GM11168 (cell line): ENCODE results near the gene PIGU.
"Not testable (repeated sequence)": the region's sequence is repeated elsewhere in the genome, so short reads cannot be mapped to it uniquely, and the experiment has no call there.

ENCODE experiments used
- in situ Hi-C: fragments of 300-500 bp; cut with MboI; formaldehyde crosslinking; loops from one replicate; pipeline ENCODE4 v1.12.0; 2022; ENCODE audit warnings: low sequenced_read_pairs; ENCODE audit not compliant: unreplicated experiment

Gene PIGU

DNA sequence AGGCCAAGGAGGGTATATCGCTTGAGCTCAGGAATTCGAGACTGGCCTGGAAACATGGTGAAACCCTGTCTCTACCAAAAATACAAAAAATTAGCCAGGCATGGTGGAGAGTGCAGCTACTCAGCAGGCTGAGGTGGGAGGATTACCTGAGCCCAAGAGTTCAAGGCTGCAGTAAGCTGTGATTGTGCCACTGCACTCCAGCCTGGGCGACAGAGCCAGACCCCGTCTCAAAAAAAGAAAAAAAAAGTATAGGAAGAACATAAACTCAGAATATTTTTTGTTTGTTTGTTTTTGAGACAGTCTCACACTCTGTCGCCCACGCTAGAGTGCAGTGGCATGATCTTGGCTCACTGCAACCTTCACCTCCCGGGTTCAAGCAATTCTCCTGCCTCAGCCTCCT is 12.1 kb downstream of the PIGU start:
- in situ Hi-C loops, result not testable (repeated sequence)

GRCh38 chr20:34663213-34663943 is 13.5 kb downstream of the PIGU start:
- in situ Hi-C loops, result no loop called here

- in situ Hi-C loops, result not testable (repeated sequence)
These were observed 15.1 kb downstream of the PIGU start for GRCh38 chr20:34661811-34662210.

DNA sequence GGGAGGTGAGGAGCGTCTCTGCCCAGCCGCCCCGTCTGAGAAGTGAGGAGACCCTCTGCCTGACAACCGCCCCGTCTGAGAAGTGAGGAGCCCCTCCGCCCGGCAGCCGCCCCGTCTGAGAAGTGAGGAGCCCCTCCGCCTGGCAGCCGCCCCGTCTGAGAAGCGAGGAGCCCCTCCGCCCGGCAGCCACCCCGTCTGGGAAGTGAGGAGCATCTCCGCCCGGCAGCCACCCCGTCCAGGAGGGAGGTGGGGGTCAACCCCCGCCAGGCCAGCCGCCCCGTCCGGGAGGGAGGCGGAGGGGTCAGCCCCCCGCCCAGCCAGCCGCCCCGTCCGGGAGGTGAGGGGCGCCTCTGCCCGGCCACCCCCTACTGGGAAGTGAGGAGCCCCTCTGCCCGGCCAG is 18.2 kb downstream of the PIGU start:
- in situ Hi-C loops, result not testable (repeated sequence)

- in situ Hi-C loops, result no loop called here
These were observed 22.6 kb downstream of the PIGU start for GRCh38 chr20:34654207-34654744.

GRCh38 chr20:34651200-34651599 is 25.7 kb downstream of the PIGU start:
- in situ Hi-C loops, result no loop called here

DNA sequence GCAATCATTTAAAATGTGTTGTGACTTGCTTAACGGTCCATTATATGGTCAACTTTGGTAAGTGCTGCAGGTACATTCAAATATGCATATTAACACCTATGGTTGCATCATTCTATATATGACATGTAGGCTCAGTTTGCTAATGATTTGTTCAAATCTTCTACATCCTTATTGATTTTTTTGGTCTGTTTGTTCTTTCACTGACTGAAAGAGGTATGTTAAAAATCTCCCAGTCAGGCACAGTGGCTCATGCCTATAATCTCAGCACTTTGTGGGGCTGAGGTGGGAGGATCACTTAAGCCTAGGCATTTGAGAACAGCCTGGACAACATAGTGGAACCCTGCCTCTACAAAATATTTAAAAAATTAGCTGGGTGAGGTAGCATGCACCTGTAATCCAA is 29.2 kb downstream of the PIGU start:
- in situ Hi-C loops, result no loop called here

DNA sequence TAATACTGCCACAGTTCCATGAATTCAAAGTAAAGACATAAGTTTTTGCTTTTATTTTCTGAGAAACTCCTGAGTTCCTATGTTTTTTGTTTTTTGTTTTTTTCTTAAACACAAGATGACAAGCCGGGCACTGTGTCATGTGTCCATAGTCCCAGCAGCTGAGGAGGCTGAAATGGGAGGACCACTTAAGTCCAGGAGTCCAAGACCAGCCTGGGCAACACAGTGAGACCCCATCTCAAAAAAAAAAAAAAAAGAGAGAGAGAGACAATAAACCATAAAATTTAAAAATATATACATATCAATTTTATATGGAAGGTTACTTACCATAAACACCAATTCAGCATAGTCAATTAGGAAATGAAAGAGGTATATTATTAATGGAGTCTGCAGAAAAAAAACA is 31.9 kb downstream of the PIGU start:
- in situ Hi-C loops, result no loop called here

DNA sequence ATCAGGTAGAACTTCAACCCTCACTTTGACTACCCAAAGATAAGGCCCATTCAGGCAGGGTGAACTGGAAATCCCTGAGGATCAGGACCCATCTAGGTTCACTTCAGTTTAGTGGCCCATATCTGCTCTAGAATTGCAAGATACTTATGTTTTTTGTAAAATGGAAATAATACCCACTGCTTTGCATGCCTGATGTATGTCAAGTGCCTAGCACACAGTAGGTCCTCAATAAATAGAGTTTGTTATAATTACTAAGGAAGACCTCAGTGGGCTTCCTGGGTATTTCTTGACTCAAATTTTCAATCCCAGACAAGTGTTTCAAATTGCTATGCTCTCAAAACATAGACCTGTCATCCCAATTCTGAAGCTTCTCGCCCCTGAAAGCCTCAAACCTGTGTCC is 32.5 kb downstream of the PIGU start:
- in situ Hi-C loops, result no loop called here

- in situ Hi-C loops, result no loop called here
These were observed 33.0 kb downstream of the PIGU start for GRCh38 chr20:34643928-34644327.

- in situ Hi-C loops, result no loop called here
These were observed 34.9 kb downstream of the PIGU start for GRCh38 chr20:34642009-34642408.

GRCh38 chr20:34639755-34640222 is 37.1 kb downstream of the PIGU start:
- in situ Hi-C loops, result no loop called here

GRCh38 chr20:34638532-34638931 is 38.4 kb downstream of the PIGU start:
- in situ Hi-C loops, result no loop called here

- in situ Hi-C loops, result no loop called here
These were observed 38.9 kb downstream of the PIGU start for GRCh38 chr20:34638039-34638292.

- in situ Hi-C loops, result no loop called here
These were observed 39.5 kb downstream of the PIGU start for GRCh38 chr20:34637245-34638038.

- in situ Hi-C loops, result no loop called here
These were observed 40.2 kb downstream of the PIGU start for GRCh38 chr20:34636648-34637047.

DNA sequence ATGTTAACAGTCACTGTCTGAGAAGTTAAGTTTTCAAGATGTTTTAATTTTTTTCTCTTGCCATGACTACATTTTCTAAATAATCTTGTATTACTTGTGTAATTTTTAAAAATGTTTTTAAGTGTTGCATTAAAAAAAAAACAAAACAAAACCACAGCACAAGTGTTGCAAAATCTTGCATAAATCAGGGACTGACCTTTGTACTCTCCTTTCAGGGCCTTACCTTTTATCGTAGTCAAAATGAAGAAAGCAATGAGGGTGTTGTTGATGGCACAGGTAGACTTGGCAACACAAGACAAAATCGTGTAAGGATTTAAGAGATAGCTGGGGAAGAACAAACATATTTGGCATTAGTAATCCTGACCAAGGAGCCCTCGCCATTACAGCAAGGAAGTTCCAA is 42.5 kb downstream of the PIGU start:
- in situ Hi-C loops, result no loop called here

GRCh38 chr20:34632870-34633452 is 43.9 kb downstream of the PIGU start:
- in situ Hi-C loops, result no loop called here

GRCh38 chr20:34629904-34630303 is 47.0 kb downstream of the PIGU start:
- in situ Hi-C loops, result no loop called here

GRCh38 chr20:34629342-34629741 is 47.5 kb downstream of the PIGU start:
- in situ Hi-C loops, result no loop called here

DNA sequence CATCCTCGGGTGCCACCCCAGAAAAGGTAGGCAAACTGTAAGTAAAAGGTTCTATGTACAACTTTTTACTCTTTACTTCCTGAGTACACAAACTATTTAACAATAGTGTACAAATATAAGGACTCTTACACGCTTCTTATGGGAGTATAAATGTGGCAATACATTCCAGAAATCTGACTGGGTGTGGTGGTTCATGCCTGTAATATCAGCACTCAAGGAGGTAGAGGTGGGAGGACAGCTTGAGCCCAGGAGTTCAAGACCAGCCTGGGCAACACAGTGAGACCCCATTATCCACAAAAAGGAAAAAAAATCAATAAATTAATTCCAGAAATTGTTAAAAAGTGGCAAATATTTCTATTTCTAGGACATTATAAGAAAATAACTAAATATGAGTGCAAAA is 48.9 kb downstream of the PIGU start:
- in situ Hi-C loops, result no loop called here
